Peyer's patch (tissue), 4 donors: Measurements from ENCODE around the gene PRAF2.

Experiments
- CTCF ChIP-seq, 6 experiments: fragments of 450-650 bp in 4 of 6; fragments of 200-600 bp in 2 of 6; sonication (generic) in 1 of 6; IDR thresholded peaks; one replicate each; pipeline ENCODE4 v1.5.1; 2017 to 2019; ENCODE audit warnings: antibody characterized with exemption in 6 of 6, mild to moderate bottlenecking in 3 of 6, moderate library complexity in 1 of 6
- POLR2A ChIP-seq, 2 donors: fragments of 450-650 bp; IDR thresholded peaks; one replicate each; pipeline ENCODE4 v1.5.1; 2017; ENCODE audit warnings: antibody characterized with exemption in 2 of 2, mild to moderate bottlenecking in 2 of 2, moderate library complexity in 2 of 2

GRCh38 chrX:49059201-49059600 lies 14.6 kb downstream of the PRAF2 start:
- TF ChIP-seq CTCF (IDR thresholded peaks at IDR 0.05) = no peak
- TF ChIP-seq POLR2A (IDR thresholded peaks at IDR 0.05) = no peak
